GM19438 (cell line): ENCODE results near the gene IRF8.
"Not testable (repeated sequence)": the region's sequence is repeated elsewhere in the genome, so short reads cannot be mapped to it uniquely, and the experiment has no call there.

Experiments used
- ATAC-seq: cut with Tn5 transposase; IDR thresholded peaks from one replicate; pipeline ENCODE4 v1.9.1; 2021; ENCODE audit warnings: low read depth; ENCODE audit not compliant: unreplicated experiment

IRF8 gene

DNA sequence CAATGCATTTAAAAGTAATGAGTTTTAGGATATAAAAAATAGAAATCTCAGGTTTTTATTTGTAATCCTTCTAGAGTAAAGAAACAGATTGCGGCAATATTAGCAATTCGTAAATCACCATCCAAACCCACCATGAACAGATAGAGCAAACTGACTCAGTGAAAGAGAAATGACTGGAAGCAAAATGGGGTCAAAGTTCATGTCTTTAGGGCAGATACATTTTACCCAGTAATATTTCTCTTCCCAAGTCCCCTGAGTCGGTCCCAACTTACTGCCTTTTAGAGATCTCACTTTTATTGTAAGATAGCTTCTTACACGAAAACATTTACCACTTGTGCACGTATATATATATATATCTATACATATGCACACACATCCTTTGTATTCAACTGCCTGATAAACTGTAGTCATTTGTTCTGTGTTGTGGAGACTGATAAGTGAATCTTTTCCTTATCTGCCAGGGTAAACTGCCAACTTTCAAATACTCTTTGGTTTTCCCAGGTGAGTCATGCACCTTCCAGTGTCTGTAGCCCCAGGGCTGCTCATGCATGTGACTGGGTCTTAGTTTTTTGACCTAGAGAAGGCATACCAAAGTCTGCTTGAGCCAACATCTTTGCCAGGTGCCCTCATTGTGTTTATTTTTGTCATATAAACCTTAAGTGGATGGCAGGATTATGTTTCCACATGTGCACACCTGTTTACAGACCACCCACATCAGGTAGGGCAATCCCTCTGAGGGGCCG, 7.8 kb upstream of the IRF8 start:
- ATAC-seq, result no peak

GRCh38 chr16:85891776-85892166, 7.2 kb upstream of the IRF8 start:
- ATAC-seq, result no peak

DNA sequence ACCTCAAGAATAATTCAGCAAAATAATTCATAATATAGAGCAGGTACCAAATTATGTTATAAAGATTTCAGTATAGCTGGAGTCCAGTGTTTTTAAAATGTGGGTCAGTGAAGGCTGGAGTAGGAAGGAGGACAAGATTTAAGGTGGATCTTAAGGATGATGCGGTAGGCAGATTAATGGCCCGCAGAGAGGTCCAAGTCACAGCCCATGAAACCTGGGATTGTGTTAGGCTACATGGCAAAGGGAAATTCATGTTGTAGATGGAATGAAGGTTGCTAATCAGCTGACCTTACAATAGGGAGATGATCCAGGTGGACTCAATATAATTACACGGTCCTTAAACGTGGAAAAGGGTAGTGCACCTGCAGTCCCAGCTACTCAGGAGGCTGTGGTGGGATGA, 6.2 kb upstream of the IRF8 start:
- no peak for ATAC-seq

GRCh38 chr16:85894266-85894665, 4.7 kb upstream of the IRF8 start:
- ATAC-seq, result no peak

DNA sequence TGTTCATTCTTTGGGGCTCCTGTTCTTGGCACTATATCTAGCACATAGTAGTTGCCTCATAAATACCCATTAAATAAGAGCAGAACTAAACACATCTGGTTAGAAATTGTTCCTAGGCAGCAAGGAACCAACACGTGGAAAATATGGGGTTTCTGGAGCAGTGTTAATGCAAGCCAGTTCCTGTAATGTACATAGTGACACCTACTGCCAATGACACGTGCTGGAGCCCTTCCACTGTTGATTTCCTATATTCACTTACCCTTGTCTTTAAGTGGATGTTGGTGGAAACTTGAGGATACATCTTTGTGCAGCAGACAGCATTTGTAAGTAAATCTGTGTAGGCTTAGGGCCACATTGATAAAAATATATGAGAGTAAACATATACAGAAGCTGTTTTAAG, 1.6 kb upstream of the IRF8 start:
- no peak for ATAC-seq

GRCh38 chr16:85899444-85899843, 482 bp downstream of the IRF8 start:
- no peak for ATAC-seq

DNA sequence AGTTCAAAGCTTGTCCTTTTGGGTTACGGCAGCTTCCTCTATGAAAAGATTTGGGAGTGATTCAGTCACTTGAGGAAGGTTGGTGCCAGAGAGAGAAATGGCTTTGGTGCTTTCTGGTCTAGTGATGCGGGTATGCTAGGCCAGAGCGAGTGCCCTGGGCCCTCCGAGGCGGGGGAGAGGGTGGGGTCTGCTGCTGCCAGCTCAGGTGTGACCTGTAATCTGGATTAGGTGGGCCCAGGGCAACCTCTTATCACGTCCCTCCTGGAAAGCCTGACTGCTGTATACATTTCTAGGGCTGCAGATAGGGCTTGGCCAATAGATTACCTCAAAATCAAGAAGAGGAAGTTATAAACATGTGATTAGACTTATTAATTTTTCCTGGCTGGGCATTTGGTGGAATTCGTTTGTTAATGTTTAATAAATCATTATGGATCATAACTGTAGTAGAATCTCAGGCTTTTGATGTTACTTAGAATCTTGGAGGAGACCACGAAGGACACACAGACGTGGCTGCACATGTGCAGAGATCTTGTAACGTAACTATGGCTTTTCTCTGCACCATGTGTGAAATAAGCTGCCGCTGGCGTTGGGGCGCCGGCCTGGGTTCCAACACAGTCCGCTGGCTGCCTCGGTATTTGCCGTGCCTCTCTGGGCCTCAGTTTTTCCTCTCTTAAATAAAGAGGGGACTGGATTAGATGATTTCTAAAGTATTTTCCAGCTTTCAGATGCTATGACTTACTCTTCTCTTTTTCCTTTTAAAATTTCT, 1.2 kb downstream of the IRF8 start:
- ATAC-seq, result no peak

DNA sequence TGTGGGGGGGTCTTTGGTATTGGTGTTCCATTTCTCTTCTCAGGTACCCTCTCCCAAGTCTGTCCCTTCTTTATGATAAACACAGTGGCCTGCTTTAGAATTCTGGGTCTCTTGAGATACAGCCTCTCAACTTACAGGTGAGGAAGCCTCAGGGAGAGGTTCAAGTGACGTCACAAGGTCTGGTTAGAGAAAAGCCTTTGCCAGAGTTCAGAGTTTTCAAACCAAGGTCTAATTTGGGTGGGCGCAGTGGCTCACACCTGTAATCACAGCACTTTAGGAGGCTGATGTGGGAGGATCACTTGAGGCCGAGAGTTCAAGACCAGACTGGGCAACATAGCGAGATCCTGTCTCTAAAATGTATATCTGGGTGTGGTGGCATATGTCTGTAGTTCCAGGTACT, 2.1 kb downstream of the IRF8 start:
- ATAC-seq, result no peak

GRCh38 chr16:85901773-85902365, 2.9 kb downstream of the IRF8 start:
- ATAC-seq, result no peak

DNA sequence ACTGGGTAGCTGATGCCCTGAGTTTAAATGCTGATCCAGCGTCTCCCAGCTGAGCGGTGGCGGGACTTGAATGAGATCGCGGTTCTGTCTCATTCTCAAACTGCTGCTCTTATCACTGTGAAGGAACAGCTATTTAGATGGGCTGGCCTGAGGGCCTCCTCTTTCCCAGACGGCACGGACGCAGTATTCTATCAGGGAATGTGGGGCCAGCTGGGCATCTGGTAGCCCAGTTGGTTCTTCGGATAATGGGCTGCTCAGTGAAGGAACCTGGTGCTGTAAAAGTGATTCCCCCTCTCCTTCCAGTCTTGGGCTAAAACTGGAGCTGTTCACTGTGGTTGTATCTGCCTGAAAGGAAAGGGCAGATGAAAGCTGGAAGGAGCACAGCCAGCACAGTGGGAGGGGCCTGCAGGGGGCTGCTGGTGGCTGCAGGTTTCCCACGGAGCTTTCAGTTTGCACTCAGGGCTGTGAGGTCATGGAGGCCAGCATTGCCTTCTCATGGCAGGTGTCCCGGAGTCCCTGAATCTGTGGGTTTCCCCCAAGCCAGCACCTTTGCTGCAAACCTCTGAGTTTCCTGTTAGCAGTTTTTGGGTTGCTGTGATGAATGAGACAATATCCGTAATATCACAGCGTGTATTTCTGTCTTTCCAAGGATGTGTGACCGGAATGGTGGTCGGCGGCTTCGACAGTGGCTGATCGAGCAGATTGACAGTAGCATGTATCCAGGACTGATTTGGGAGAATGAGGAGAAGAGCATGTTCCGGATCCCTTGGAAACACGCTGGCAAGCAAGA, 3.6 kb downstream of the IRF8 start:
- peak; percentile 62 for ATAC-seq

DNA sequence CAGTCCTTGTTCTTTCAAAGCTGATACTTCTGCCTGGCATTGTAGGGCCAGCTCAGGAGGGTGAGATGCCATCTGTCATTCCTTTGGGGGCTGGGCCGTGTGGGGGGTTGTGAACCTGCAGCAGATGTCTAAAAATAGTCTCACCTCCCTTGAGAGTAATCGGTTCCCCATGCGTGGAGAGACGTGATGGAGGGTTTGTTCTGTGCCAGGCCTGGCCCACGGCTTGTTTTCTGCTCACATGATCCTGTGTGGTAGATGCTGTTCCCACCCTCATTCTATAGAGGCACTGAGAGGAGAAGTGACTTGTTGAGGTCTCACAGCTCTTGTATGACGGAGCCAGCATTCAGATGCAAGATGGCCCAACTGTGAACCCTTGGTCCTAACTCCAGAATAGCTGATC, 4.6 kb downstream of the IRF8 start:
- ATAC-seq, result no peak

GRCh38 chr16:85905110-85906095, 6.4 kb downstream of the IRF8 start:
- ATAC-seq, result no peak

- ATAC-seq, result no peak
Measured at GRCh38 chr16:85906349-85906748, 7.4 kb downstream of the IRF8 start.

GRCh38 chr16:85907231-85907630, 8.3 kb downstream of the IRF8 start:
- not testable (repeated sequence) for ATAC-seq

GRCh38 chr16:85908444-85908843, 9.5 kb downstream of the IRF8 start:
- peak; percentile 54 for ATAC-seq

DNA sequence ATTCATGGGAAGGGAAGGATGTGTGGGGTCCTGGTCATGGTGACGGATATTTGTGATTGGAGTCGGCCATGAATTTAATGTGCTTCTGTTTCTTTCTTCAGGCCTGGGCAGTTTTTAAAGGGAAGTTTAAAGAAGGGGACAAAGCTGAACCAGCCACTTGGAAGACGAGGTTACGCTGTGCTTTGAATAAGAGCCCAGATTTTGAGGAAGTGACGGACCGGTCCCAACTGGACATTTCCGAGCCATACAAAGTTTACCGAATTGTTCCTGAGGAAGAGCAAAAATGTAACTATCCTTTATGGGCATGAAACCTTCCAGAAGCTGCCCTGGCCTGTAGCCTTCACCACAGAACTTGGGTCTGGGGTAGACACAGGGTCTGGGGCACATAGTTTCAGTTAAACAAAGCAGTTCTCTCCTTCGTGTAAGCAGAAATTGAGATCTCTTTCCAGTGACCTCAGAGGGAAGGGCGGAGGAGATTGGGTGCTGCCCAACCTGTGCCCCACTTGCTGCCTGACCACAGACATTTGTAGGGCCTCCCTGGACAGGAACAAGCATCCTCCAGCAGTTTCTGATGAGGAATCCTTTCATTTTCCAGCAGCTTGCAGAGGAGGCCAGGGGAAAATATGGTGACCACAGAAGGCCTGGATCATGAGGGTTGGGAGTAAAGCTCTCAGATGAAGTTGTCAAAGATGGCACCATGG, 10.1 kb downstream of the IRF8 start:
- ATAC-seq, result no peak

DNA sequence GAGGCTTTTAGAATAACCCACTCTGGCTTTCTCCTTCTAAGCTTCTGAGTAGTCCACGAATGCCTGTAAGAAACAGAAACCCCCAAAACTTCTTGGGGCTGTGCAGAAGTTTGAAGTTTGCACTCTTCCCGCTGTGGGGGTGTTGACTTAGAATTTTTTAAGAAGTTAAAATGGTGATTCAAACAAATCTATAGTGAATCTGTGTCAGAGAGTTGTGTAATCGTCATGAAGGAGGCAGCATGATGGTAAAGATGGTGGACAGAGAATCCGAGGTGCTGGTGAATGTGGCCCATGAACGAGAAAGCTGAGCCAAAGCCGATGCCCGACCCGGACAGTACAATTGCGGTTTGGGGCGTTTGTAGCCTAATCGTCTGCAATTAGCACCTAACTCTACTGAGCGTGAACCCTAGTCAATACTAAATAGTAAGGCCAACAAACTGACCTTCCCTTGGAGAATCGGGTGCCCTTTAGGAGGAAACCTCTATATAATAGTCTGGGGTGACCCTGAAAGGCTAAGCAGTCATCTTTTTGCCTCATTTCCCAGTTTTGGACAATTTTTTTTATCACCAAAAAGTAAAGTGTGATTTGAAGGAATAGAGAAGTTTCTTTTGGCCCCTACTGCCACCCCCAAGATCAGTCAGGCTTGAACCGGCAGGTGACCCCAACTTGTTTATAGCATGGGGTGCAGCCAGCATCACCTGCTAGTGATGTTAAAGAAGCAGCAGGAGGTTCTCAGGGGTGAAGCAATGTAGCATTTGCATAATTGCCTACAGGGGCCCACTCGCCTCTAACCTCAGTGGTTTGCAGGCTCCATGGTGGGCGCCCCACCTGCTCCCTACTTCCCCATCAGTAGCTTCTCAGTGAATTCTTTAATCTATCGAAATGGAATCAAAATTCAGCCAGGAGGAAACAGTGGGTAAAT, 11.2 kb downstream of the IRF8 start:
- no peak for ATAC-seq

- ATAC-seq, result no peak
Measured at GRCh38 chr16:85910854-85911247, 11.9 kb downstream of the IRF8 start.
